CD14-positive monocyte (primary cell): ENCODE measurements around the gene NVL. TPM values are rescaled to one million over a fixed set of nuclear protein-coding genes. Genes with fewer than 3 reads are reported as not detected.

Source experiments
- DNase-seq, 3 donors: peaks; one replicate each; pipeline ENCODE4 v3.0.0-alpha.2; 2011 to 2022
- H2AFZ ChIP-seq: 2 replicates; pipeline ENCODE4 v1.6.0; 2012; ENCODE audit warnings: mild to moderate bottlenecking, low read depth, low read length, inconsistent platforms; ENCODE audit not compliant: insufficient read depth, poor library complexity, severe bottlenecking
- H3K27ac ChIP-seq, 2 donors: 1 replicate in 1 of 2; 2 replicates in 1 of 2; pipeline ENCODE4 v1.5.1; 2012 to 2013; ENCODE audit warnings: low read length in 2 of 2, control low read depth in 1 of 2, inconsistent platforms in 1 of 2, low read depth in 1 of 2, mild to moderate bottlenecking in 1 of 2
- H3K27me3 ChIP-seq, 2 donors: one replicate each; pipeline versions ENCODE4 v1.6.0 to v1.6.1; 2011 to 2013; ENCODE audit warnings: low read length in 2 of 2; ENCODE audit not compliant: control insufficient read depth in 2 of 2, insufficient read depth in 2 of 2
- H3K36me3 ChIP-seq, 2 donors: replicated peaks in 1 of 2; 1 replicate in 1 of 2; 2 replicates in 1 of 2; pipeline versions ENCODE4 v1.5.1 to v1.6.1; 2012 to 2013; ENCODE audit warnings: low read length in 2 of 2, control low read depth in 1 of 2, inconsistent platforms in 1 of 2, mild to moderate bottlenecking in 1 of 2; ENCODE audit not compliant: insufficient read depth in 2 of 2, control insufficient read depth in 1 of 2
- H3K4me1 ChIP-seq, 2 donors: 1 replicate in 1 of 2; 2 replicates in 1 of 2; pipeline versions ENCODE4 v1.5.1 to v1.6.1; 2012 to 2013; ENCODE audit warnings: low read length in 2 of 2, control low read depth in 1 of 2, inconsistent platforms in 1 of 2, mild to moderate bottlenecking in 1 of 2, moderate library complexity in 1 of 2; ENCODE audit not compliant: insufficient read depth in 2 of 2, control insufficient read depth in 1 of 2
- H3K4me2 ChIP-seq: replicated peaks from 2 replicates; pipeline ENCODE3; 2012; ENCODE audit warnings: low read length, moderate library complexity, mild to moderate bottlenecking; ENCODE audit not compliant: poor library complexity, severe bottlenecking; ENCODE audit errors: extremely low read depth
- H3K4me3 ChIP-seq, 3 experiments: fragments of 200-600 bp in 1 of 3; sonication (generic) in 1 of 3; replicated peaks in 1 of 3; 1 replicate in 2 of 3; 2 replicates in 1 of 3; pipeline ENCODE4 v1.5.1; 2011 to 2013; ENCODE audit warnings: low read length in 3 of 3, mild to moderate bottlenecking in 3 of 3, control low read depth in 2 of 3, low read depth in 2 of 3, inconsistent platforms in 1 of 3, moderate library complexity in 1 of 3
- H3K79me2 ChIP-seq: 2 replicates; pipeline ENCODE4 v1.6.0; 2012; ENCODE audit warnings: mild to moderate bottlenecking, control low read depth, inconsistent platforms, low read length, moderate library complexity; ENCODE audit not compliant: insufficient read depth
- H3K9ac ChIP-seq: 2 replicates; pipeline ENCODE4 v1.6.0; 2017; ENCODE audit warnings: low read length, mild to moderate bottlenecking; ENCODE audit not compliant: insufficient read depth, poor library complexity, severe bottlenecking
- H3K9me3 ChIP-seq, 2 donors: replicated peaks in 1 of 2; 1 replicate in 1 of 2; 2 replicates in 1 of 2; pipeline versions ENCODE4 v1.5.1 to v1.6.1; 2012 to 2013; ENCODE audit warnings: low read length in 2 of 2, control low read depth in 1 of 2; ENCODE audit not compliant: control insufficient read depth in 1 of 2, insufficient read depth in 1 of 2
- H4K20me1 ChIP-seq: 2 replicates; pipeline ENCODE4 v1.6.0; 2012; ENCODE audit warnings: mild to moderate bottlenecking, low read length, control low read depth, moderate library complexity; ENCODE audit not compliant: insufficient read depth
- H3K27ac Mint-ChIP-seq, 7 donors: one replicate each; pipeline ENCODE4 v1.8.0; 2020; ENCODE audit warnings: mild to moderate bottlenecking in 7 of 7, mixed read lengths in 7 of 7, moderate library complexity in 6 of 7, inconsistent platforms in 2 of 7
- H3K27me3 Mint-ChIP-seq, 3 donors: one replicate each; pipeline ENCODE4 v1.8.0; 2021 to 2022; ENCODE audit warnings: low read depth in 3 of 3, mild to moderate bottlenecking in 3 of 3, mixed read lengths in 3 of 3, moderate library complexity in 3 of 3, inconsistent platforms in 1 of 3
- H3K36me3 Mint-ChIP-seq, 2 donors: one replicate each; pipeline ENCODE4 v1.8.0; 2020; ENCODE audit warnings: mixed read lengths in 2 of 2, inconsistent platforms in 1 of 2, mild to moderate bottlenecking in 1 of 2
- H3K4me1 Mint-ChIP-seq: one replicate; pipeline ENCODE4 v1.8.0; 2020; ENCODE audit warnings: mild to moderate bottlenecking, mixed read lengths
- H3K4me3 Mint-ChIP-seq, 2 donors: one replicate each; pipeline ENCODE4 v1.8.0; 2020; ENCODE audit warnings: mild to moderate bottlenecking in 2 of 2, mixed read lengths in 2 of 2, moderate library complexity in 1 of 2
- H3K9me3 Mint-ChIP-seq, 7 donors: one replicate each; pipeline ENCODE4 v1.8.0; 2020 to 2022; ENCODE audit warnings: mixed read lengths in 7 of 7, mild to moderate bottlenecking in 6 of 7, moderate library complexity in 6 of 7, inconsistent platforms in 2 of 7
- WGBS: methylation state at CpG from one replicate; pipeline ENCODE4 v1.1.5; 2013; ENCODE audit warnings: missing lambda C conversion rate; ENCODE audit not compliant: insufficient coverage; 5-methylcytosine and 5-hydroxymethylcytosine counted together
- intact Hi-C, 2 donors: fragments of 100-400 bp; cut with micrococcal nuclease; formaldehyde crosslinking; loops; one replicate each; pipeline versions ENCODE4 v1.15.0 to v1.15.1; 2023
- polyA plus RNA-seq, 3 donors: library from polyadenylated mRNA; depleted of rRNA in 1 of 3; unstranded in 2 of 3; stranded (reverse) in 1 of 3; fragments of 300-500 nt in 2 of 3; fragments of >200 nt in 1 of 3; fragmentation: Illumina TruSeq in 2 of 3; gene quantifications; 1 replicate in 2 of 3; 2 replicates in 1 of 3; pipeline ENCODE4 v1.2.3, GENCODE V29; 2012 to 2021
- TF ChIP-seq, protein P1 (sequence below): fragments of 200-600 bp; IDR thresholded peaks from one replicate; pipeline ENCODE4 v1.8.0; 2022; ENCODE audit warnings: antibody characterized with exemption, mild to moderate bottlenecking

NVL gene
- polyA plus RNA-seq, 3 donors: 8.4 to 12.6 (median 9.6) TPM

DNA sequence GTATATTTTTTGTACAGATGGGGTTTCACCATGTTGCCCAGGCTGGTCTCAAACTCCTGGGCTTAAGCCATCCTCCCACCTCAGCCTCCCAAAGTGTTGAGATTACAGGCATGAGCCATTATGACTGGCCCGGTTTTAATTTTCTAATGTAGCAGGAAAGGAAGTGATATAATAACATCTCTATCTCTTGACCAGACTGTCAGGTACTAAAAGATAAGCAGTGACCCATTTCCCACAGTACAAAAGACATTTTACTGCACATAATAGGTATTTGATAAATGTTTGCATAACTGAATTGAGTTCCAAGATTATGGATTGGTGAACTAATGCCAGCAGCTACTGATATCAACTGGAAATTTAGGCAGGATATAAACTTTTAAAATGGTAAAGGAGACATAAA lies 4.0 kb downstream of the NVL start:
- DNase-seq: no peak
- Histone ChIP-seq H3K4me3 (no peak overlapping the region), H3K79me2 (peaks cover 67% of the 10 kb centered on the region), H3K9ac (no peak overlapping the region), H3K9me3 (no peaks in the 10 kb centered on the region), H3K27me3 (no peaks in the 10 kb centered on the region), H2AFZ (no peak overlapping the region), H3K4me2 (no peak overlapping the region), H3K27ac (no peak overlapping the region), H3K36me3 (peaks cover 6 to 29% of the 10 kb centered on the region in 2 donors), H3K4me1 (peaks cover 16 to 23% of the 10 kb centered on the region in 2 donors), H4K20me1 (no peaks in the 10 kb centered on the region)
- H3K4me1 Mint-ChIP-seq: peaks cover 28% of the 10 kb centered on the region
- no peak overlapping the region for H3K4me3 Mint-ChIP-seq
- WGBS: no CpG with 5 or more reads among the region's 1 CpG
- H3K27ac Mint-ChIP-seq: peak overlapping the region in 1 of 7 donors; percentile 46
- H3K9me3 Mint-ChIP-seq: no peaks in the 10 kb centered on the region
- peaks cover 0 to 2% (median 0%) of the 10 kb centered on the region in 3 donors for H3K27me3 Mint-ChIP-seq
- H3K36me3 Mint-ChIP-seq: peaks cover 20 to 26% of the 10 kb centered on the region in 2 donors
- TF ChIP-seq, protein P1, sequence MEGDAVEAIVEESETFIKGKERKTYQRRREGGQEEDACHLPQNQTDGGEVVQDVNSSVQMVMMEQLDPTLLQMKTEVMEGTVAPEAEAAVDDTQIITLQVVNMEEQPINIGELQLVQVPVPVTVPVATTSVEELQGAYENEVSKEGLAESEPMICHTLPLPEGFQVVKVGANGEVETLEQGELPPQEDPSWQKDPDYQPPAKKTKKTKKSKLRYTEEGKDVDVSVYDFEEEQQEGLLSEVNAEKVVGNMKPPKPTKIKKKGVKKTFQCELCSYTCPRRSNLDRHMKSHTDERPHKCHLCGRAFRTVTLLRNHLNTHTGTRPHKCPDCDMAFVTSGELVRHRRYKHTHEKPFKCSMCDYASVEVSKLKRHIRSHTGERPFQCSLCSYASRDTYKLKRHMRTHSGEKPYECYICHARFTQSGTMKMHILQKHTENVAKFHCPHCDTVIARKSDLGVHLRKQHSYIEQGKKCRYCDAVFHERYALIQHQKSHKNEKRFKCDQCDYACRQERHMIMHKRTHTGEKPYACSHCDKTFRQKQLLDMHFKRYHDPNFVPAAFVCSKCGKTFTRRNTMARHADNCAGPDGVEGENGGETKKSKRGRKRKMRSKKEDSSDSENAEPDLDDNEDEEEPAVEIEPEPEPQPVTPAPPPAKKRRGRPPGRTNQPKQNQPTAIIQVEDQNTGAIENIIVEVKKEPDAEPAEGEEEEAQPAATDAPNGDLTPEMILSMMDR: no peak
- intact Hi-C loops: no loop called here

DNA sequence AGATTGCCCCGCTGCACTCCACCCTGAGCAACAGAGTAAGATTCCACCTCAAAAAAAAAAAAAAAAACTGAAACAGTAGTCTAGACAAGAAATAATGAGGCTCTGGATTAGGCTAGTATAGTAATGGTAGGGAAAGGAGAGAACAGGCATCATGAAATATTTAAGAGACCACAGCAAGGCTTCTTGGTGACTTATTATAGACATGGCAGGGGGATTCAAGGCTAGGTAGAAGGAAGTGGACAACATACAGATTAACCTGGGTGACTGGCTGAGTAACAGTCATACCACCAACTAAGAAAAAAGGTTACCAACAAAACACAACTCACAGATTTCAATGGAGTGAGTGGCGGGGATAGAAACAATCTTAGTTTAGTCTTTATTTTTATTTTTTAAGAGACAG lies 8.3 kb downstream of the NVL start:
- H3K4me3 Mint-ChIP-seq: no peak overlapping the region
- no CpG with 5 or more reads among the region's 2 CpGs for WGBS
- H3K36me3 Mint-ChIP-seq: peaks cover 32 to 48% of the 10 kb centered on the region in 2 donors
- DNase-seq: no peak
- no peaks in the 10 kb centered on the region for H3K9me3 Mint-ChIP-seq
- H2AFZ ChIP-seq: no peak overlapping the region
- intact Hi-C loops: no loop called here
- peaks cover 42% of the 10 kb centered on the region for H3K79me2 ChIP-seq
- H4K20me1 ChIP-seq: no peaks in the 10 kb centered on the region
- H3K4me1 Mint-ChIP-seq: no peaks in the 10 kb centered on the region
- H3K4me2 ChIP-seq: no peak overlapping the region
- H3K4me1 ChIP-seq: no peaks in the 10 kb centered on the region
- H3K9ac ChIP-seq: no peak overlapping the region
- H3K4me3 ChIP-seq: no peak overlapping the region
- H3K27ac ChIP-seq: no peak overlapping the region
- H3K9me3 ChIP-seq: no peaks in the 10 kb centered on the region
- H3K36me3 ChIP-seq: peaks cover 13 to 37% of the 10 kb centered on the region in 2 donors
- H3K27me3 Mint-ChIP-seq: peaks cover 0 to 2% (median under 1%) of the 10 kb centered on the region in 3 donors
- H3K27ac Mint-ChIP-seq: peak overlapping the region in 2 of 7 donors; percentile 1 to 42
- TF ChIP-seq, protein P1: no peak
- no peaks in the 10 kb centered on the region for H3K27me3 ChIP-seq
